ENCODE data around the gene PDHB.

- TF ChIP-seq CTCF (IDR thresholded peaks at IDR 0.05 in 8 of 11, conservative IDR thresholded peaks at IDR 0.05 in 3 of 11) (no peak), POLR2A (IDR thresholded peaks at IDR 0.05) (no peak), POLR2AphosphoS5 (IDR thresholded peaks at IDR 0.05) (no peak)
Observed at GRCh38 chr3:58478781-58479180, 45.1 kb upstream of the PDHB start.

Measured in spleen (tissue), 7 donors.